ENCODE results near the gene ECI1. TPM values are rescaled to one million over a fixed set of nuclear protein-coding genes. Genes with fewer than 3 reads are reported as not detected.
A peak's percentile ranks its signal among the peaks of the same experiment; 100 is the strongest.
"Not testable (repeated sequence)": the region's sequence is repeated elsewhere in the genome, so short reads cannot be mapped to it uniquely, and the experiment has no call there.

Gene ECI1
- total RNA-seq, 1 donor from 2014 or later, result 37.6 TPM

- no peak for DNase-seq (ENCODE audit: extremely low read depth, low read depth, low spot score)
Observed at GRCh38 chr16:2280461-2280860, 29.1 kb upstream of the ECI1 start.

- DNase-seq (ENCODE audit: extremely low read depth, low read depth, low spot score), result no peak
Observed at GRCh38 chr16:2278956-2279800, 27.8 kb upstream of the ECI1 start.

GRCh38 chr16:2278272-2278608 lies 26.9 kb upstream of the ECI1 start:
- no peak for DNase-seq (ENCODE audit: extremely low read depth, low read depth, low spot score)

- no peak for DNase-seq (ENCODE audit: extremely low read depth, low read depth, low spot score)
Observed at GRCh38 chr16:2277466-2278271, 26.3 kb upstream of the ECI1 start.

- DNase-seq (ENCODE audit: extremely low read depth, low read depth, low spot score), result no peak
Observed at GRCh38 chr16:2276368-2277195, 25.2 kb upstream of the ECI1 start.

- DNase-seq (ENCODE audit: extremely low read depth, low read depth, low spot score), result no peak
Observed at GRCh38 chr16:2275476-2276367, 24.3 kb upstream of the ECI1 start.

GRCh38 chr16:2273931-2274330 lies 22.5 kb upstream of the ECI1 start:
- no peak for DNase-seq (ENCODE audit: extremely low read depth, low read depth, low spot score)

GRCh38 chr16:2273484-2273883 lies 22.1 kb upstream of the ECI1 start:
- no peak for DNase-seq (ENCODE audit: extremely low read depth, low read depth, low spot score)

- no peak for DNase-seq (ENCODE audit: extremely low read depth, low read depth, low spot score)
Observed at GRCh38 chr16:2271848-2272461, 20.6 kb upstream of the ECI1 start.

- DNase-seq (ENCODE audit: extremely low read depth, low read depth, low spot score), result no peak
Observed at GRCh38 chr16:2270588-2271470, 19.4 kb upstream of the ECI1 start.

- no peak for DNase-seq (ENCODE audit: extremely low read depth, low read depth, low spot score)
Observed at GRCh38 chr16:2270070-2270462, 18.7 kb upstream of the ECI1 start.

- peak; percentile 66 for DNase-seq (ENCODE audit: extremely low read depth, low read depth, low spot score)
Observed at GRCh38 chr16:2267913-2268666, 16.7 kb upstream of the ECI1 start, which contains the start of gene RNPS1. TSS of gene RNPS1 (minus strand) at chr16:2268126. CDS start at chr16:2264643, 3,483 bp downstream.

GRCh38 chr16:2267505-2267912 lies 16.1 kb upstream of the ECI1 start:
- DNase-seq (ENCODE audit: extremely low read depth, low read depth, low spot score), result not testable (repeated sequence)

- DNase-seq (ENCODE audit: extremely low read depth, low read depth, low spot score), result not testable (repeated sequence)
Observed at GRCh38 chr16:2266887-2267286, 15.5 kb upstream of the ECI1 start.

- not testable (repeated sequence) for DNase-seq (ENCODE audit: extremely low read depth, low read depth, low spot score)
Observed at GRCh38 chr16:2263026-2263425, 11.6 kb upstream of the ECI1 start.

GRCh38 chr16:2260250-2260649 lies 8.9 kb upstream of the ECI1 start:
- DNase-seq (ENCODE audit: extremely low read depth, low read depth, low spot score), result no peak

GRCh38 chr16:2258530-2258929 lies 7.1 kb upstream of the ECI1 start:
- not testable (repeated sequence) for DNase-seq (ENCODE audit: extremely low read depth, low read depth, low spot score)

GRCh38 chr16:2257726-2258125 lies 6.3 kb upstream of the ECI1 start:
- no peak for DNase-seq (ENCODE audit: extremely low read depth, low read depth, low spot score)

All from glomerular endothelial cell (primary cell).